Astrocyte of the spinal cord (primary cell): ENCODE data around the gene AMH.
A peak's percentile ranks its signal among the peaks of the same experiment; 100 is the strongest.

Experiments used
- DNase-seq: peaks from one replicate; pipeline ENCODE4 v3.0.0; 2011; ENCODE audit warnings: low read depth, low spot score
- H3K4me3 ChIP-seq: 2 replicates; pipeline ENCODE4 v1.5.1; 2011; ENCODE audit warnings: low read depth, mild to moderate bottlenecking, low read length, moderate library complexity
- CTCF ChIP-seq: IDR thresholded peaks from 2 replicates; pipeline ENCODE4 v1.5.1; 2012; ENCODE audit warnings: low read depth, mild to moderate bottlenecking, low read length, inconsistent platforms
- in situ Hi-C: cut with HindIII; loops from 2 replicates; pipeline ENCODE4 v1.10.0; 2017; ENCODE audit warnings: low sequenced_read_pairs

The AMH gene

GRCh38 chr19:2253106-2254063, 4.3 kb downstream of the AMH start:
- TF ChIP-seq CTCF, result peak; percentile 30
- in situ Hi-C loops, result no loop called here
- no peak overlapping the region for H3K4me3 ChIP-seq
- no peak for DNase-seq

GRCh38 chr19:2254064-2254872, 5.1 kb downstream of the AMH start:
- in situ Hi-C loops, result no loop called here
- peak; percentile 68 for TF ChIP-seq CTCF
- DNase-seq, result no peak
- no peak overlapping the region for H3K4me3 ChIP-seq

- in situ Hi-C loops, result no loop called here
- TF ChIP-seq CTCF, result no peak
- no peak overlapping the region for H3K4me3 ChIP-seq
- no peak for DNase-seq
Observed at GRCh38 chr19:2255112-2255845, 6.2 kb downstream of the AMH start.

- in situ Hi-C loops, result no loop called here
- no peak within 1 kb of the TSS for H3K4me3 ChIP-seq
- no peak for TF ChIP-seq CTCF
- DNase-seq, result no peak
Observed at GRCh38 chr19:2255982-2256685, 7.0 kb downstream of the AMH start, which contains the start of gene JSRP1. JSRP1 (minus strand) TSS chr19:2256417; CDS start chr19:2255314, 1,103 bp downstream.

GRCh38 chr19:2259336-2259735, 10.2 kb downstream of the AMH start:
- H3K4me3 ChIP-seq, result no peak overlapping the region
- in situ Hi-C loops, result no loop called here
- DNase-seq, result no peak
- no peak for TF ChIP-seq CTCF
